Measurements from ENCODE around the gene FCRLA. TPM values are rescaled to one million over a fixed set of nuclear protein-coding genes. Genes with fewer than 3 reads are reported as not detected.
"Not testable (repeated sequence)": the region's sequence is repeated elsewhere in the genome, so short reads cannot be mapped to it uniquely, and the experiment has no call there.

The FCRLA gene
- total and polyA plus RNA-seq, 2 donors (not counting 1 experiment from before 2014, with no cell fraction given), result 140 to 248 TPM

GRCh38 chr1:161698302-161698701, 8.7 kb upstream of the FCRLA start:
- H3K27ac Mint-ChIP-seq; ATAC-seq (ENCODE audit: low read depth); H4K20me1 ChIP-seq (ENCODE audit: control insufficient read depth, insufficient read depth, low read length, poor library complexity, severe bottlenecking); H3K27me3 Mint-ChIP-seq; H3K9ac ChIP-seq (ENCODE audit: low read length); H3K27ac ChIP-seq (ENCODE audit: low read length in 2 of 2); H3K27me3 ChIP-seq (replicated peaks in 1 of 4; ENCODE audit: control extremely low read depth in 1 of 4, control insufficient read depth in 3 of 4, insufficient read depth in 4 of 4, low read length in 3 of 4); intact Hi-C loops (cut with micrococcal nuclease); POLR2A ChIA-PET; H3K9me3 Mint-ChIP-seq (ENCODE audit: insufficient read depth); H3K4me1 Mint-ChIP-seq; H3K9me3 ChIP-seq (ENCODE audit: control extremely low read depth in 1 of 3, control insufficient read depth in 2 of 3, insufficient read depth in 1 of 3, low read length in 2 of 3); H3K4me2 ChIP-seq (replicated peaks; ENCODE audit: low read depth, low read length, poor library complexity, severe bottlenecking); H3K36me3 ChIP-seq (replicated peaks in 1 of 2; ENCODE audit: control extremely low read depth in 1 of 2, control insufficient read depth in 1 of 2, extremely low read depth in 1 of 2, insufficient read depth in 2 of 2, low read length in 1 of 2); H3K4me1 ChIP-seq (ENCODE audit: control insufficient read depth in 2 of 2, insufficient read depth in 2 of 2, low read length in 2 of 2); H2AFZ ChIP-seq (ENCODE audit: insufficient read depth, low read depth, low read length, poor library complexity, severe bottlenecking); H3K4me3 Mint-ChIP-seq; DNase-seq; H3K4me3 ChIP-seq (ENCODE audit: control extremely low read depth in 1 of 5, extremely low read depth in 1 of 5, insufficient read depth in 1 of 5, low read depth in 2 of 5, low read length in 4 of 5); H3K79me2 ChIP-seq (ENCODE audit: control insufficient read depth, insufficient read depth, low read length): not testable (repeated sequence)
- 100% methylated on average over 1 of the region's 2 CpGs for WGBS (ENCODE audit: insufficient coverage)
- CTCF ChIA-PET, result interaction anchor here (0.7 kb wide), 1 partner anchor 172 kb away, joined by 3 read pairs; no protein-coding TSS in a partner anchor

GRCh38 chr1:161702250-161702649, 4.8 kb upstream of the FCRLA start:
- Histone ChIP-seq H3K4me3 (ENCODE audit: control extremely low read depth in 1 of 5, extremely low read depth in 1 of 5, insufficient read depth in 1 of 5, low read depth in 2 of 5, low read length in 4 of 5) (no peak overlapping the region), H3K79me2 (ENCODE audit: control insufficient read depth, insufficient read depth, low read length) (peaks cover 3% of the 10 kb centered on the region), H3K9ac (ENCODE audit: low read length) (no peak overlapping the region), H4K20me1 (ENCODE audit: control insufficient read depth, insufficient read depth, low read length, poor library complexity, severe bottlenecking) (no peaks in the 10 kb centered on the region), H3K27ac (ENCODE audit: low read length in 2 of 2) (no peak overlapping the region), H3K36me3 (replicated peaks in 1 of 2; ENCODE audit: control extremely low read depth in 1 of 2, control insufficient read depth in 1 of 2, extremely low read depth in 1 of 2, insufficient read depth in 2 of 2, low read length in 1 of 2) (no peaks in the 10 kb centered on the region), H2AFZ (ENCODE audit: insufficient read depth, low read depth, low read length, poor library complexity, severe bottlenecking) (no peak overlapping the region), H3K4me2 (replicated peaks; ENCODE audit: low read depth, low read length, poor library complexity, severe bottlenecking) (no peak overlapping the region), H3K27me3 (replicated peaks in 1 of 4; ENCODE audit: control extremely low read depth in 1 of 4, control insufficient read depth in 3 of 4, insufficient read depth in 4 of 4, low read length in 3 of 4) (no peaks in the 10 kb centered on the region), H3K4me1 (ENCODE audit: control insufficient read depth in 2 of 2, insufficient read depth in 2 of 2, low read length in 2 of 2) (peaks cover 23 to 25% of the 10 kb centered on the region in 2 donors), H3K9me3 (ENCODE audit: control extremely low read depth in 1 of 3, control insufficient read depth in 2 of 3, insufficient read depth in 1 of 3, low read length in 2 of 3) (peaks cover 0 to 4% (median 0%) of the 10 kb centered on the region in 3 donors)
- ChIA-PET CTCF (no interaction called here), POLR2A (no interaction called here)
- H3K27me3 Mint-ChIP-seq, result no peaks in the 10 kb centered on the region
- DNase-seq, result no peak
- TF ChIP-seq EZH2 (IDR thresholded peaks at IDR 0.05; ENCODE audit: borderline replicate concordance, insufficient read depth, low read depth, low read length, poor library complexity, severe bottlenecking), result no peak
- TF ChIP-seq CTCF (IDR thresholded peaks at IDR 0.05), result no peak
- peaks cover 5% of the 10 kb centered on the region for H3K4me1 Mint-ChIP-seq
- WGBS (ENCODE audit: insufficient coverage), result 100% methylated on average over 8 of the region's 8 CpGs
- no peak overlapping the region for H3K27ac Mint-ChIP-seq
- no peak for ATAC-seq (ENCODE audit: low read depth)
- intact Hi-C loops (cut with micrococcal nuclease), result no loop called here
- no peaks in the 10 kb centered on the region for H3K9me3 Mint-ChIP-seq (ENCODE audit: insufficient read depth)
- no peak overlapping the region for H3K4me3 Mint-ChIP-seq
